ENCODE results near the gene ZBTB20.

Gene ZBTB20

GRCh38 chr3:114466251-114466650, 680.8 kb downstream of the ZBTB20 start:
- H3K79me2 ChIP-seq (ENCODE audit: insufficient read depth, low read length) = no peaks in the 10 kb centered on the region
- no peak overlapping the region for H3K4me2 ChIP-seq (ENCODE audit: low read depth, low read length, poor library complexity, severe bottlenecking)
- H3F3A ChIP-seq (ENCODE audit: insufficient read depth) = no peaks in the 10 kb centered on the region
- TF ChIP-seq CTCF (IDR thresholded peaks at IDR 0.05; ENCODE audit: insufficient read depth, low read length, poor library complexity, severe bottlenecking) = no peak
- no peaks in the 10 kb centered on the region for H3K27me3 ChIP-seq (ENCODE audit: low read length)
- H3K36me3 ChIP-seq (ENCODE audit: low read length) = no peaks in the 10 kb centered on the region
- no peak overlapping the region for H3K9ac ChIP-seq (ENCODE audit: low read length)
- no peak overlapping the region for H2AFZ ChIP-seq (ENCODE audit: low read depth, low read length, severe bottlenecking)
- no peaks in the 10 kb centered on the region for H3K9me2 ChIP-seq (replicated peaks; ENCODE audit: insufficient read depth, low read length)
- no peak overlapping the region for H3K4me3 ChIP-seq (ENCODE audit: insufficient read depth, low read length, poor library complexity, severe bottlenecking)
- no peak overlapping the region for H3K27ac ChIP-seq (ENCODE audit: low read depth, low read length)
- H4K20me1 ChIP-seq (ENCODE audit: low read depth, low read length) = no peaks in the 10 kb centered on the region
- no peaks in the 10 kb centered on the region for H3K9me3 ChIP-seq (ENCODE audit: insufficient read depth, low read length)

GRCh38 chr3:114464548-114464947, 682.5 kb downstream of the ZBTB20 start:
- H3K4me2 ChIP-seq (ENCODE audit: low read depth, low read length, poor library complexity, severe bottlenecking) = no peak overlapping the region
- no peak overlapping the region for H2AFZ ChIP-seq (ENCODE audit: low read depth, low read length, severe bottlenecking)

GRCh38 chr3:114462750-114463149, 684.3 kb downstream of the ZBTB20 start:
- H3K4me2 ChIP-seq (ENCODE audit: low read depth, low read length, poor library complexity, severe bottlenecking) = no peak overlapping the region
- no peaks in the 10 kb centered on the region for H3K27me3 ChIP-seq (ENCODE audit: low read length)

More at GRCh38 chr3:114464548-114464947, 682.5 kb downstream of the ZBTB20 start:
- Histone ChIP-seq H3K79me2 (ENCODE audit: insufficient read depth, low read length) (no peaks in the 10 kb centered on the region), H3K27ac (ENCODE audit: low read depth, low read length) (no peak overlapping the region), H4K20me1 (ENCODE audit: low read depth, low read length) (no peaks in the 10 kb centered on the region), H3K9ac (ENCODE audit: low read length) (no peak overlapping the region), H3K4me3 (ENCODE audit: insufficient read depth, low read length, poor library complexity, severe bottlenecking) (no peak overlapping the region), H3F3A (ENCODE audit: insufficient read depth) (no peaks in the 10 kb centered on the region), H3K36me3 (ENCODE audit: low read length) (no peaks in the 10 kb centered on the region), H3K9me2 (replicated peaks; ENCODE audit: insufficient read depth, low read length) (no peaks in the 10 kb centered on the region), H3K9me3 (ENCODE audit: insufficient read depth, low read length) (no peaks in the 10 kb centered on the region), H3K27me3 (ENCODE audit: low read length) (no peaks in the 10 kb centered on the region)
- TF ChIP-seq EZH2phosphoT487 (conservative IDR thresholded peaks at IDR 0.05; ENCODE audit: low read length) = no peak
- TF ChIP-seq CTCF (IDR thresholded peaks at IDR 0.05; ENCODE audit: insufficient read depth, low read length, poor library complexity, severe bottlenecking) = no peak

More at GRCh38 chr3:114462750-114463149, 684.3 kb downstream of the ZBTB20 start:
- H3K27ac ChIP-seq (ENCODE audit: low read depth, low read length) = no peak overlapping the region
- H3K36me3 ChIP-seq (ENCODE audit: low read length) = no peaks in the 10 kb centered on the region
- H4K20me1 ChIP-seq (ENCODE audit: low read depth, low read length) = no peaks in the 10 kb centered on the region
- no peaks in the 10 kb centered on the region for H3F3A ChIP-seq (ENCODE audit: insufficient read depth)
- no peak overlapping the region for H3K4me3 ChIP-seq (ENCODE audit: insufficient read depth, low read length, poor library complexity, severe bottlenecking)
- no peaks in the 10 kb centered on the region for H3K79me2 ChIP-seq (ENCODE audit: insufficient read depth, low read length)
- H3K9me3 ChIP-seq (ENCODE audit: insufficient read depth, low read length) = no peaks in the 10 kb centered on the region
- H3K9me2 ChIP-seq (replicated peaks; ENCODE audit: insufficient read depth, low read length) = no peaks in the 10 kb centered on the region
- TF ChIP-seq CTCF (IDR thresholded peaks at IDR 0.05; ENCODE audit: insufficient read depth, low read length, poor library complexity, severe bottlenecking) = no peak
- no peak for TF ChIP-seq EZH2phosphoT487 (conservative IDR thresholded peaks at IDR 0.05; ENCODE audit: low read length)
- H3K9ac ChIP-seq (ENCODE audit: low read length) = no peak overlapping the region
- no peak overlapping the region for H2AFZ ChIP-seq (ENCODE audit: low read depth, low read length, severe bottlenecking)

All from SU-DHL-6 (cell line).